ENCODE results near the gene ABHD12.
"Not testable (repeated sequence)": the region's sequence is repeated elsewhere in the genome, so short reads cannot be mapped to it uniquely, and the experiment has no call there.

The ABHD12 gene

GRCh38 chr20:25274891-25275812 is 115.5 kb downstream of the ABHD12 start:
- DNase-seq: no peak

GRCh38 chr20:25274481-25274880 is 116.2 kb downstream of the ABHD12 start:
- no peak for DNase-seq

- DNase-seq: no peak
Observed at GRCh38 chr20:25273541-25274358, 116.9 kb downstream of the ABHD12 start.

- DNase-seq: no peak
Observed at GRCh38 chr20:25273046-25273445, 117.6 kb downstream of the ABHD12 start.

GRCh38 chr20:25272223-25273000 is 118.2 kb downstream of the ABHD12 start:
- DNase-seq: no peak

- no peak for DNase-seq
Observed at GRCh38 chr20:25271486-25272222, 119.0 kb downstream of the ABHD12 start.

- DNase-seq: no peak
Observed at GRCh38 chr20:25270829-25271251, 119.8 kb downstream of the ABHD12 start.

GRCh38 chr20:25269833-25270170 is 120.8 kb downstream of the ABHD12 start:
- no peak for DNase-seq

GRCh38 chr20:25269057-25269832 is 121.4 kb downstream of the ABHD12 start:
- DNase-seq: no peak

GRCh38 chr20:25260770-25261437 is 129.7 kb downstream of the ABHD12 start:
- not testable (repeated sequence) for DNase-seq

GRCh38 chr20:25259788-25260254 is 130.8 kb downstream of the ABHD12 start:
- no peak for DNase-seq

- no peak for DNase-seq
Observed at GRCh38 chr20:25259358-25259757, 131.3 kb downstream of the ABHD12 start.

GRCh38 chr20:25258828-25259227 is 131.8 kb downstream of the ABHD12 start:
- DNase-seq: no peak

- no peak for DNase-seq
Observed at GRCh38 chr20:25258476-25258805, 132.2 kb downstream of the ABHD12 start.

- no peak for DNase-seq
Observed at GRCh38 chr20:25257756-25258475, 132.7 kb downstream of the ABHD12 start.

- no peak for DNase-seq
Observed at GRCh38 chr20:25257130-25257529, 133.5 kb downstream of the ABHD12 start.

- DNase-seq: no peak
Observed at GRCh38 chr20:25256226-25256859, 134.3 kb downstream of the ABHD12 start.

- peak; percentile 68 for DNase-seq
Observed at GRCh38 chr20:25254986-25255680, 135.5 kb downstream of the ABHD12 start.

- DNase-seq: no peak
Observed at GRCh38 chr20:25254571-25254970, 136.1 kb downstream of the ABHD12 start.

Data from NCI-H2029 treated with DMSO at 0.1 percent for 48 hours (cell line).